Fibroblast of villous mesenchyme (primary cell): ENCODE measurements around the gene DPEP1. TPM values are rescaled to one million over a fixed set of nuclear protein-coding genes. Genes with fewer than 3 reads are reported as not detected.
A peak's percentile ranks its signal among the peaks of the same experiment; 100 is the strongest.
"Not testable (repeated sequence)": the region's sequence is repeated elsewhere in the genome, so short reads cannot be mapped to it uniquely, and the experiment has no call there.

ENCODE experiments used
- DNase-seq: peaks from one replicate; pipeline ENCODE4 v3.0.0-alpha.2; 2010; ENCODE audit warnings: low read depth
- H3K4me3 ChIP-seq: 2 replicates; pipeline ENCODE4 v1.5.1; 2011; ENCODE audit warnings: low read depth, mild to moderate bottlenecking, low read length
- CTCF ChIP-seq: IDR thresholded peaks from 2 replicates; pipeline ENCODE4 v1.5.1; 2012; ENCODE audit warnings: low read depth, mild to moderate bottlenecking, low read length; ENCODE audit not compliant: insufficient read depth
- total RNA-seq: library from RNA; depleted of rRNA; stranded (reverse); fragments of >200 nt; gene quantifications from 2 replicates; pipeline ENCODE4 v1.2.3, GENCODE V29; 2012

Gene DPEP1
- total RNA-seq, 1 donor = not detected

GRCh38 chr16:89661215-89661614, 47.8 kb downstream of the DPEP1 start:
- H3K4me3 ChIP-seq = no peak overlapping the region
- no peak for DNase-seq
- TF ChIP-seq CTCF = no peak

- DNase-seq, H3K4me3 ChIP-seq: not testable (repeated sequence)
These were observed 50.8 kb downstream of the DPEP1 start for GRCh38 chr16:89664238-89664637.

- DNase-seq = peak; percentile 57
These were observed 53.6 kb downstream of the DPEP1 start for GRCh38 chr16:89667000-89667399.

GRCh38 chr16:89667633-89668032, 54.2 kb downstream of the DPEP1 start:
- H3K4me3 ChIP-seq = no peak overlapping the region
- TF ChIP-seq CTCF = no peak
- DNase-seq = no peak

More at GRCh38 chr16:89667000-89667399, 53.6 kb downstream of the DPEP1 start:
- H3K4me3 ChIP-seq = not testable (repeated sequence)
- peak; percentile 56 for TF ChIP-seq CTCF

- H3K4me3 ChIP-seq = no peak overlapping the region
- DNase-seq = no peak
- no peak for TF ChIP-seq CTCF
These were observed 55.3 kb downstream of the DPEP1 start for GRCh38 chr16:89668790-89669158.

GRCh38 chr16:89669755-89670154, 56.3 kb downstream of the DPEP1 start:
- DNase-seq = no peak
- no peak for TF ChIP-seq CTCF

GRCh38 chr16:89670496-89671431, 57.3 kb downstream of the DPEP1 start:
- DNase-seq = peak; percentile 44
- H3K4me3 ChIP-seq = no peak overlapping the region
- TF ChIP-seq CTCF = no peak

More at GRCh38 chr16:89669755-89670154, 56.3 kb downstream of the DPEP1 start:
- no peak overlapping the region for H3K4me3 ChIP-seq

- H3K4me3 ChIP-seq, DNase-seq: not testable (repeated sequence)
These were observed 58.1 kb downstream of the DPEP1 start for GRCh38 chr16:89671565-89671964.
